Activated T-helper 1 cell treated with anti-CD3 and anti-CD28 coated beads, Interleukin-12 subunit alpha, Interleukin-12 subunit beta, Interleukin-2, Interleukin-4 antibody, amounts not matched to agents 30 ng/mL and 10 ng/mL and 1 ng/mL, durations not matched to agents 14 hours and 24 hours and 36 hours (primary cell): ENCODE data around the gene TAL1. TPM values are rescaled to one million over a fixed set of nuclear protein-coding genes. Genes with fewer than 3 reads are reported as not detected.

Experiments
- DNase-seq: peaks from one replicate; pipeline ENCODE4 v3.0.0; 2021; ENCODE audit warnings: low spot score
- H3K27ac Mint-ChIP-seq: one replicate; pipeline ENCODE4 v1.8.0; 2021; ENCODE audit warnings: mild to moderate bottlenecking, mixed read lengths
- H3K27me3 Mint-ChIP-seq: one replicate; pipeline ENCODE4 v1.8.0; 2022; ENCODE audit warnings: mild to moderate bottlenecking, moderate library complexity, mixed read lengths; ENCODE audit not compliant: insufficient read depth
- H3K36me3 Mint-ChIP-seq: one replicate; pipeline ENCODE4 v1.8.0; 2021; ENCODE audit warnings: low read depth, mixed read lengths
- H3K4me1 Mint-ChIP-seq: one replicate; pipeline ENCODE4 v1.8.0; 2021; ENCODE audit warnings: low read depth, mixed read lengths
- H3K4me3 Mint-ChIP-seq: one replicate; pipeline ENCODE4 v1.8.0; 2021; ENCODE audit warnings: mild to moderate bottlenecking, moderate library complexity, mixed read lengths
- H3K9me3 Mint-ChIP-seq: one replicate; pipeline ENCODE4 v1.8.0; 2021; ENCODE audit warnings: mixed read lengths
- intact Hi-C: fragments of 100-400 bp; cut with micrococcal nuclease; formaldehyde crosslinking; loops from one replicate; pipeline ENCODE4 v1.15.1; 2024
- total RNA-seq: library from RNA; stranded (reverse); gene quantifications from 2 replicates; pipeline ENCODE4 v1.2.3, GENCODE V29; 2022

TAL1 gene
- total RNA-seq, 1 donor from 2014 or later = not detected

DNA sequence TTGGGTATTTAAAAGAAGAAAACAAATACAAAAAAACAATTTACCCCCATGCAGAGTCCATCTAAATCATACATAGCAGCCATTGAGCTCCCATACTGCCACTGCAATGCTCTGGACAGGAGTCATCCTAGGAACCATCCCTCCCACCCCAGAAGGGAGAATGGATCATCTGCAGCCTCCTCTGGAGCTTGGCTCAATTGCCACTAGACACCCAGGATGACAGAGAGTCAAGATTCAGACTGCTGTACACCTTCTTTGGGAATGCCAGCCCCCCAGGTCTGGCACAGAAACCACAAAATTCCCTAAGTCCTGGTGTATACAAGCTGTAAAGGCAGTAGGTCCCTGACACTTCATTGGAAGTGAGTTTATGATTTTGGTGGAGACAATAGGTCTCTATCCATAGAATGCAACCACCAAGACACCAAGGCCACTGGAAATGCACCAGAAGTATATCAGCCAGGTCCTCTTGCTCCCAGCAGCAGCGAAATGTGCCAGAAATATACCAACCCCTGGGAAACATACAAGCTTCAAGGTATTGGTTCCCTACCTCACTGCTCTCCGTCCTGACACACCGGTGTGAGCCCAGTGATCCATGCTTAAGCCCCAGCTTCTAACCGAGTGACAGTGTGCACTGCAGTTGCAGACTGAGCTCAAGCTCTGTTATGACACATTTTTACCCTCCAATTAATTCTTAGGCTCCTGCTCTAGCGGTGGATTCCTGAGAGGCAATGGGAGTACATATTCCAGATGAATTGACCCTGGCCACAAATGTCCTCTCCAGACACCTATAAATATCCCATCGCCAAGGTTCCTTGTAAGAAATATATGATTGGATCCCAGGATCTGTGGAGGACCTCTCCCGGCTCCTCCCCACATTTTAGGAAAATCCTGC lies 4.4 kb downstream of the TAL1 start:
- no peaks in the 10 kb centered on the region for H3K9me3 Mint-ChIP-seq
- no peak overlapping the region for H3K4me3 Mint-ChIP-seq
- peaks cover 63% of the 10 kb centered on the region for H3K27me3 Mint-ChIP-seq
- DNase-seq = no peak
- H3K27ac Mint-ChIP-seq = no peak overlapping the region
- H3K4me1 Mint-ChIP-seq = peaks cover 17% of the 10 kb centered on the region
- peaks cover 3% of the 10 kb centered on the region for H3K36me3 Mint-ChIP-seq
- intact Hi-C loops = loop anchor here (2.0 to 5.0 kb wide), 2 partner anchors 209 to 735 kb away; no protein-coding TSS in a partner anchor

DNA sequence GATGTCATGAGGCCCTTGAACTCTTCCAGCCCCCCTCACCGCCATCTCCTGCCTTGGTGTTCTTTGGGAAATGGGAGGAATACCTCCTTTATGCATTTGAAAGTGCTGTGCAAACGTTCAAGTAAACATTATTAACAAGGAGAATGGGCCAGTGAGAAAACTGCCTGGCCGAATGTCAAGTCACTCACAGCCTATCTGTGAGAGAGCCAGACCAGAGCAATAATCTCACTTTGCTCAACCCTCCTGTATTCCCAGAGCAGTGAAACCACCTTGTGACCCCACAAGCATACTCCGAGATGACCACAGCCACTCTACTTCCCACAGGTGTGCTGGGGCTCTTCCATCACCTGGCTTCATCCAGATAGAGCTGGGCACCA lies 5.2 kb downstream of the TAL1 start:
- no peak overlapping the region for H3K4me3 Mint-ChIP-seq
- peaks cover 12% of the 10 kb centered on the region for H3K4me1 Mint-ChIP-seq
- peaks cover 3% of the 10 kb centered on the region for H3K36me3 Mint-ChIP-seq
- intact Hi-C loops = loop anchor here (5.0 kb wide), 1 partner anchor 735 kb away; no protein-coding TSS in a partner anchor
- DNase-seq = no peak
- peaks cover 57% of the 10 kb centered on the region for H3K27me3 Mint-ChIP-seq
- H3K27ac Mint-ChIP-seq = no peak overlapping the region
- no peaks in the 10 kb centered on the region for H3K9me3 Mint-ChIP-seq

- no peaks in the 10 kb centered on the region for H3K36me3 Mint-ChIP-seq
- peaks cover 52% of the 10 kb centered on the region for H3K27me3 Mint-ChIP-seq
- H3K4me1 Mint-ChIP-seq = peaks cover 7% of the 10 kb centered on the region
- H3K27ac Mint-ChIP-seq = no peak overlapping the region
- H3K9me3 Mint-ChIP-seq = no peaks in the 10 kb centered on the region
- no peak overlapping the region for H3K4me3 Mint-ChIP-seq
- intact Hi-C loops = loop anchor here (5.0 kb wide), 1 partner anchor 734 kb away; no protein-coding TSS in a partner anchor
- DNase-seq = no peak
These were observed 5.7 kb downstream of the TAL1 start for GRCh38 chr1:47226121-47226838.

DNA sequence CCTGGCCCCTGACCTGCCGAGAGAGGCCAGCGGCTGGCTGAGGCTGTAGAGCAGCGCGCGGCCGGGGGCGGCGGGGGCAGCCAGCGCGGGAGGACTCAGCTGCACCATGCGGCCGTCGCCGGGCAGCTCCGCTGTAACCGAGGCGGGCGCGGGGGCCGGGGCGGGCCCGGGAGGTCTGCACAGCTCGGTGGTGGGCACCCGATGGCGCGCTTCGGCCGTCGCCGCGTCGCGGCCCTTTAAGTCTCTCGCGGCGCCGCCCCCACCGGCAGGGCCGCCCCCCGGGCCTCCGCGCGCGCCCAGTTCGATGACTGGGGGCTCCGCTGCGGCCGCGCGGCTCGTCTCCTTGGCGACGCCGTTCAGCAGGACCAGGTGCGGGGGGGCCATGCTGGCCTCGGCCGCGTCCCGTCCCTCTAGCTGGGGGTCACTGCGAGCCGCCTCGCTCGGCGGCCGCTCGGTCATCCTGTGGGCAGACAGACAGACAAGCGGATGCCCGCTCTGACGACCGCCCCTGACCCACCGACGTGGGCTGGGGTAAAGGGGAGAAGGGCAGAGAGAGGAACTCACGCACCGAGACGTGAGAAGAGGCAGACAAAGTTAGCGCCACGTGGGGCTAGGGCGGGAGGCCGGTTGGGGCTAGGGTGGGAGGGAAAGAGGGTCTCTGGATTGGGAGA lies 6.5 kb downstream of the TAL1 start:
- Mint-ChIP-seq H3K36me3 (no peaks in the 10 kb centered on the region), H3K27me3 (peaks cover 48% of the 10 kb centered on the region), H3K9me3 (no peaks in the 10 kb centered on the region), H3K4me3 (no peak overlapping the region), H3K4me1 (peaks cover 6% of the 10 kb centered on the region), H3K27ac (no peak overlapping the region)
- intact Hi-C loops = loop anchor here (5.0 kb wide), 1 partner anchor 733 kb away; no protein-coding TSS in a partner anchor
- no peak for DNase-seq

DNA sequence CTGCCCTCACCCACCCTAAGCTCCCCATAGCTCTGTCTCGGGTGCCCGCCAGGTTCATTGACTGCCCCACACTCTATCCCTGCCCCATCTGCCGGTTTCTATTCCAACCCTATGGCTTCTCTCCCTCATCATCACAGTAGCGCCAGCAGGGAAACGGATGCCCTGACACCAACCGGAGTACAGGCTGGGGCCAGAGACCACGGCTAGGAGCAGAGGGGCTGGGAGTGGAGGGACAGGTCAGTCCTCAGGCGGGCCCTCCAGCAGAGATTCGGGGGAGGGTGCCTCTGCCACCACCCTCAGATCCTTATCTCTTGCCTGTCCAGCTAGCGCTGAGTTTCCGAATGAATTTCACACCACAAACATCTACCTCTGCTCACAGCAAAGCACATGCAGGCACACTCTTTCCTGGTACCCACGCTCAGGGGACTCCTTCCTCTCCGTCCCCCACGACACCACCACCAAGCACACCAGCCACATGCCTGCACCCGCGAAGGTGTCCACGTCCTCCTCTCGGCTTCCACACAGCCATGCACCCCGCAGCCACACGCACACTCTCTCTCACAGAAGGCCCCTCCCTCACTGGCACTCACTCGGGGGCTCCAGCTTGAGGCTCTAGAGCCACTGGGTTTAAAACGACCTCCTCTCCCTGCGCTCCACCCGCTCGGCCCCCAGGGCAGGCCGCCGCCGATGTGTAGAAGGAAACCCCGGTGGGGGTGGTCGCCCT lies 7.2 kb downstream of the TAL1 start:
- H3K27ac Mint-ChIP-seq = no peak overlapping the region
- H3K9me3 Mint-ChIP-seq = no peaks in the 10 kb centered on the region
- no peak overlapping the region for H3K4me3 Mint-ChIP-seq
- intact Hi-C loops = loop anchor here (5.0 kb wide), 1 partner anchor 733 kb away; no protein-coding TSS in a partner anchor
- H3K27me3 Mint-ChIP-seq = peaks cover 40% of the 10 kb centered on the region
- peaks cover 6% of the 10 kb centered on the region for H3K4me1 Mint-ChIP-seq
- H3K36me3 Mint-ChIP-seq = no peaks in the 10 kb centered on the region
- DNase-seq = no peak

GRCh38 chr1:47223921-47224675 lies 7.9 kb downstream of the TAL1 start:
- Mint-ChIP-seq H3K27ac (no peak overlapping the region), H3K4me1 (peaks cover 6% of the 10 kb centered on the region), H3K9me3 (no peaks in the 10 kb centered on the region), H3K4me3 (no peak overlapping the region), H3K36me3 (no peaks in the 10 kb centered on the region), H3K27me3 (peaks cover 33% of the 10 kb centered on the region)
- no peak for DNase-seq
- intact Hi-C loops = no loop called here

GRCh38 chr1:47223174-47223920 lies 8.7 kb downstream of the TAL1 start:
- Mint-ChIP-seq H3K27me3 (peaks cover 28% of the 10 kb centered on the region), H3K9me3 (no peaks in the 10 kb centered on the region), H3K27ac (no peak overlapping the region), H3K4me1 (peaks cover 6% of the 10 kb centered on the region), H3K36me3 (no peaks in the 10 kb centered on the region), H3K4me3 (no peak overlapping the region)
- intact Hi-C loops = no loop called here
- DNase-seq = no peak

DNA sequence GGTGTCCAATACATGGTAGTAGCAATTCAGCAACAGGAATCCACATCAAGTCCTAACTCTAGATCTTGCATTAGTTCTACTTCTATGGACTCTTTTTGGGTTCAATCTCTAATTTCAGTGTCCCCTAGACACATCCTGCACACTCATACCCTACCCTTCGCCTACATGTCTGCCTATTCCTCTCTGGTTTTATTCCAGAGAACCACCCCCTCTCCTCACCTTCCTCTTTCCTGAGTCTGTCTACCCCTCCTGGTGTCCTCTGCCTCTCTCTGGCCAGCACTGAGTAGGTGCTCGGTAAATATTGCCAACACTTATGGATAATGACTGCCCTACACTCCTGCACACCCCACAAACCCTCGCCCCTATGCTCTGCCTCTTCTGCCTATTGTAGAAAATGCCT lies 9.5 kb downstream of the TAL1 start:
- no peaks in the 10 kb centered on the region for H3K36me3 Mint-ChIP-seq
- H3K27me3 Mint-ChIP-seq = peaks cover 19% of the 10 kb centered on the region
- H3K27ac Mint-ChIP-seq = no peak overlapping the region
- H3K4me1 Mint-ChIP-seq = peaks cover 6% of the 10 kb centered on the region
- intact Hi-C loops = no loop called here
- no peaks in the 10 kb centered on the region for H3K9me3 Mint-ChIP-seq
- no peak overlapping the region for H3K4me3 Mint-ChIP-seq
- DNase-seq = no peak

DNA sequence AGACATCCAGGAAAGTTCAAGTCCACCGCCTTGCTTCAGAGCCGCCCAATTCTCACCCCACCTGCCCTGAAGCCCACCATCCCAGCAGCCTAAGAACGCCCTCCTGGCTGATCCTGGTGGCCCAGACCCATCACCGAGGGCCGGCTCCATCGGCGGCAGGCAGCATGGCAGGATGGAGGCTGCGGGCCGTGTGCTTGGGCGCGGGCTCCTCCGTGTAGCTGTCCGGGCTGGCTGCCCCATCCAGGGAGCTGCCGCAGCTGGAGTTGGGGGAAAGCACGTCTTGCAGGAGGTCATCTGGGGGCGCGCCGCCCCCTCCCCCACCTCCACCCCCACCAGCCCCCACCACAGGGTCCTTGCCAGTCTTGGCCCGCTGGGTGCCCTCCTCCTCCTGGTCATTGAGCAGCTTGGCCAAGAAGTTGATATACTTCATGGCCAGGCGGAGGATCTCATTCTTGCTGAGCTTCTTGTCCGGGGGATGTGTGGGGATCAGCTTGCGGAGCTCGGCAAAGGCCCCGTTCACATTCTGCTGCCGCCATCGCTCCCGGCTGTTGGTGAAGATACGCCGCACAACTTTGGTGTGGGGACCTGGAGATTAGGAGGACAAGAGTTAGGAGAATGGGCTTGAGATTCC lies 12.3 kb downstream of the TAL1 start:
- H3K36me3 Mint-ChIP-seq = no peaks in the 10 kb centered on the region
- H3K4me3 Mint-ChIP-seq = no peak overlapping the region
- H3K9me3 Mint-ChIP-seq = no peaks in the 10 kb centered on the region
- H3K4me1 Mint-ChIP-seq = no peaks in the 10 kb centered on the region
- H3K27me3 Mint-ChIP-seq = peaks cover 2% of the 10 kb centered on the region
- H3K27ac Mint-ChIP-seq = no peak overlapping the region
- DNase-seq = no peak
- intact Hi-C loops = no loop called here

- Mint-ChIP-seq H3K9me3 (no peaks in the 10 kb centered on the region), H3K27me3 (peaks cover 2% of the 10 kb centered on the region), H3K4me1 (no peaks in the 10 kb centered on the region), H3K4me3 (no peak overlapping the region), H3K36me3 (no peaks in the 10 kb centered on the region), H3K27ac (no peak overlapping the region)
- intact Hi-C loops = no loop called here
- no peak for DNase-seq
These were observed 13.0 kb downstream of the TAL1 start for GRCh38 chr1:47219001-47219400.
